Fibroblast of villous mesenchyme (primary cell): Measurements from ENCODE around the gene LUZP1. TPM values are rescaled to one million over a fixed set of nuclear protein-coding genes. Genes with fewer than 3 reads are reported as not detected.

ENCODE experiments used
- DNase-seq: peaks from one replicate; pipeline ENCODE4 v3.0.0-alpha.2; 2010; ENCODE audit warnings: low read depth
- H3K4me3 ChIP-seq: 2 replicates; pipeline ENCODE4 v1.5.1; 2011; ENCODE audit warnings: low read depth, mild to moderate bottlenecking, low read length
- CTCF ChIP-seq: IDR thresholded peaks from 2 replicates; pipeline ENCODE4 v1.5.1; 2012; ENCODE audit warnings: low read depth, mild to moderate bottlenecking, low read length; ENCODE audit not compliant: insufficient read depth
- total RNA-seq: library from RNA; depleted of rRNA; stranded (reverse); fragments of >200 nt; gene quantifications from 2 replicates; pipeline ENCODE4 v1.2.3, GENCODE V29; 2012

Gene LUZP1
- 44.1 and 55.3 TPM in 2 replicates for total RNA-seq

DNA sequence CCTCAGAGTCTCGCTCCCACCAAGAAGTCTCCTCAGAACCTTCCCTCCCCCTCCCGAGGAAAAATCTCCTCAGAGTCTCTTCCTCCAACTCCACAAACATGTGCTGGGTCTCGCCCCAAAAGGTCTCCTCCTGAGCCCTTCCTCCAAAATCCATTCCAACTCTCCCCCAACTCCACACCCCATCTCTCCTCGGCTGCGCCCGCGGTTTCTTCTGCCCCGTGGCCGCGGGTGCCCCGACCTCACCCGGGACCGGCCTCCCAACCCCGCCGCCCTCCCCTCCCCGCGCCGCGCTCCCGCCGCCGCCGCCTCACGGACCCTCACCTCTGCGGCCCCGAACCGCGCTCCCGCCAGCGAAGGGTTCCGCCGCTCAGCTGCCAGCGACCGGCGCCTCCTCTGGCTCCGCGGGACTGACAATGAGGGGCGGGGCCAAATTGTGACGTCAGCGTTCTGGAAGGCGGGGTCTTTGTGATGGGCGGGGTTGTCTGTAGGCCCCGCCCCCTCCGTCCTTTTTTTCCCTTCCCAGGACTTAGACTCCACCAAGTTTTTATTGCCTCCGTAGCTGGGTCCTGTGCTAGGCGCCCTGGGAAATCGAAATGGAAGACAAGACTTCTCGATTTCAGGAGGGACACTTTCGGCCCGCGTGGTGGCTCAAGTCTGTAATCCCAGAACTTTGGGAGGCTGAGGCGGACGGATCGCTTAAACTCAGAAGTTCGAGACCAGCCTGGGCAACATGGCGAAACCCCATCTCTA, at the start of gene LUZP1:
TSS of gene LUZP1 (minus strand) at position 412 of the 750 bp plus-strand sequence.
- peak within 1 kb of the TSS; percentile 95 for H3K4me3 ChIP-seq
- DNase-seq, result peak; percentile 96
- no peak for TF ChIP-seq CTCF

DNA sequence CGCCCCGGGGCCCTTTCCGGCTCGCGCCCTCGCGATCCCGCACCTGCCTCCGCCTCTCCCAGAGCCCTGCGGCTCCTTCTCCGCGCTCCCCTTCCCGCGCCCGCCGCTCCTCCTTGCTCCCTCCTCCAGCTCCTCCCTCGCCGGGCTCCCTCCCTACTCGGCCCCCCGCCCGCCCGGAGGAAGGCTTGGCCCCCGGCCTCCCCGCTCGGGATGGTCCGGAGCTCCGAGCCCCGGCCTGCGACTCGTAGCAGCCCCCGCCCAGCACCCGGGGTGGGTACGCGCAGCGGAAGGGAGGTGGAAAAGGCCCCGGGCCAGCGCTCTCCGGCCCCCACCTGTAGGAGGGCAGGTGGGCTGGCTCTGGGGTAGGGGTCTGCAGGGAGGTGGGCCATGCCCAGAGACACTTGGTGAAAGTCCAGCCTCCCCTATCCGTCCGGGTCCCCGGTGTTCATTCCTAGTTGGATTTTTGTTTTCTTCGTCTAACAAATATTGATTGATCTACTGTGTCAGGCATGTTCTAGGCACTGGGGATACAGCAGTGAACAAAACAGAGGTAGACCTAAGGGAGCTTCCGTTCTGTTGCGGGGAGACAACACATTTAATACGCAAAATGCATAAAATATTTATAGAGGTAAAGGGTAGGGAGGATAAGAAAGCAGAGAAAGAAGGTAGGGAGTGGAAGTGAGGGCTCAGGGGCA, 48.9 kb upstream of the LUZP1 start, which contains the start of gene HTR1D:
TSS of gene HTR1D (minus strand) at position 82 of the 695 bp plus-strand sequence. CDS start 23,283 bp downstream, outside the sequence.
- no peak for DNase-seq
- TF ChIP-seq CTCF, result no peak
- H3K4me3 ChIP-seq, result peak within 1 kb of the TSS; percentile 56

- peak overlapping the region; percentile 56 for H3K4me3 ChIP-seq
- DNase-seq, result no peak
- TF ChIP-seq CTCF, result peak; percentile 51
Observed at GRCh38 chr1:23216771-23217420, 48.2 kb upstream of the LUZP1 start.

DNA sequence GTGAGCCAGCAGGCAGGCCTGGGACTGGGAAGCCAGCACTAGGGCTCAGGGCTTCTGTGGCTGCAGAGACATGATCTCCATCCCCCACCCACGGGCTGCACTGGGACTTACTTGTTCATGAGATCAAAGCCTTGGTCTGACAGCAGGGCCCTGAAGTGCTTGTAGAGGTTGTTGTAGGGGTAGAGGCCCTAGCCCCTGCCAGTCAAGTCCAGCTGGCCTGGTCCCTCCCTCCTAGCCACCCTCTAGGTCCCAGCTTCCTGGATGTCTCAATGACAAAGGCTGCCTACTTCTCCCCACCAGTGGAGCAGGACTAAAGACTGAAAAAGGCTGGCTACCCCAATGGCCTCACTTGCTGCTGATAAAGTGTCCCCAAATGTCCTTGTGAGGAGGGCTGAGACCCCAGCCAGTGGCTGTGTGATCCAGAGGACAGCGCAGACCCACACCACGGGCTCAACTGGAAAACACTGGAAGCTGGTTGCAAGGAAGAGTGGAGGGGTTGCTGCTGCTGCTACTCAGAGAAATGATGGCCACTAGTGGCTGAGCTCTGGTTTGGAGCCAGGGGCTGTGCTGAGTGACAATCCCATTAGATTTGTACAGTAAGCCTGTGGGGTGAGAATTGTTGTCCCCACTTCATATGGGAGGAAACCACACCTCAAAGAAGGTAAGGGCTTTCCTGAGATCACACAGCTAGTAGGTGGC, 47.2 kb upstream of the LUZP1 start:
- no peak for DNase-seq
- TF ChIP-seq CTCF, result no peak
- no peak overlapping the region for H3K4me3 ChIP-seq

- no peak overlapping the region for H3K4me3 ChIP-seq
- DNase-seq, result no peak
- no peak for TF ChIP-seq CTCF
Observed at GRCh38 chr1:23215291-23215690, 46.6 kb upstream of the LUZP1 start.

DNA sequence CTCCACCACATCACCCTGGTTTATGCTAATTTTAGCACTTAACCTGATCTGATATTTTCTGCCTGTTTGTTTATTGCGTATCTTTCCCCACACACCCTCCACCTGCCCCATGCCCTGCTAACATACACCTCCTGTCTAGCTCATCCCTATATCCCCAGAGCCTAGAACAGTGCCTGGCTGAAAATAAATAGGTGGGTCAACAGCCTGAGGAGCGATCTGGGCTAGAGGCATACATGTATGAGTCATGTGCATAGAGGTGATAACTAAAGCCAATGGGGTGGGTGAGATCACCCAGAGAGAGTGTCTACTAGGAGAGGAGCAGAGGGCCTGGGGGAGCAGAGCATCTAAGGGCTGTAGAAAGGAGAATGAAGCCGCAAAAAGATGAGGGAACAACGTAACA, 46.0 kb upstream of the LUZP1 start:
- H3K4me3 ChIP-seq, result no peak overlapping the region
- TF ChIP-seq CTCF, result no peak
- DNase-seq, result no peak
